RWPE2 (cell line): Measurements from ENCODE around the gene SLIT3.

Experiments used
- ATAC-seq: fragments of 200-7000 bp; cut with Tn5 transposase; 3 replicates; pipeline ENCODE4 v1.9.1; 2021; ENCODE audit warnings: low read depth
- DNase-seq: peaks from one replicate; pipeline ENCODE4 v3.0.0-alpha.2; 2020; ENCODE audit warnings: low spot score
- H3K27ac ChIP-seq: fragments of 450-650 bp; 2 replicates; pipeline ENCODE4 v1.5.1; 2017; ENCODE audit warnings: mild to moderate bottlenecking; ENCODE audit not compliant: poor library complexity, severe bottlenecking
- H3K27me3 ChIP-seq: fragments of 250-450 bp; sonication (Bioruptor Pico); 2 replicates; pipeline ENCODE4 v1.5.1; 2021; ENCODE audit warnings: mild to moderate bottlenecking, moderate library complexity; ENCODE audit not compliant: insufficient read depth, poor library complexity, severe bottlenecking
- H3K36me3 ChIP-seq: fragments of 250-450 bp; sonication (Bioruptor Pico); 2 replicates; pipeline ENCODE4 v1.5.1; 2020; ENCODE audit warnings: low read depth, mild to moderate bottlenecking, moderate library complexity
- H3K4me1 ChIP-seq: fragments of 250-450 bp; sonication (Bioruptor Pico); 2 replicates; pipeline ENCODE4 v1.5.1; 2021; ENCODE audit warnings: mild to moderate bottlenecking, moderate library complexity; ENCODE audit not compliant: insufficient read depth, poor library complexity, severe bottlenecking
- H3K4me3 ChIP-seq: fragments of 250-450 bp; sonication (Bioruptor Pico); 2 replicates; pipeline ENCODE4 v1.5.1; 2021; ENCODE audit warnings: mild to moderate bottlenecking, moderate library complexity; ENCODE audit not compliant: severe bottlenecking
- H3K9me3 ChIP-seq: fragments of 250-450 bp; sonication (Bioruptor Pico); 2 replicates; pipeline ENCODE4 v1.5.1; 2021; ENCODE audit warnings: mild to moderate bottlenecking, moderate library complexity; ENCODE audit not compliant: severe bottlenecking
- TF ChIP-seq, protein P1 (sequence below): fragments of 450-650 bp; IDR thresholded peaks from one replicate; pipeline ENCODE4 v1.5.1; 2017; ENCODE audit warnings: mild to moderate bottlenecking, moderate library complexity; ENCODE audit not compliant: poor library complexity, severe bottlenecking

SLIT3 gene

DNA sequence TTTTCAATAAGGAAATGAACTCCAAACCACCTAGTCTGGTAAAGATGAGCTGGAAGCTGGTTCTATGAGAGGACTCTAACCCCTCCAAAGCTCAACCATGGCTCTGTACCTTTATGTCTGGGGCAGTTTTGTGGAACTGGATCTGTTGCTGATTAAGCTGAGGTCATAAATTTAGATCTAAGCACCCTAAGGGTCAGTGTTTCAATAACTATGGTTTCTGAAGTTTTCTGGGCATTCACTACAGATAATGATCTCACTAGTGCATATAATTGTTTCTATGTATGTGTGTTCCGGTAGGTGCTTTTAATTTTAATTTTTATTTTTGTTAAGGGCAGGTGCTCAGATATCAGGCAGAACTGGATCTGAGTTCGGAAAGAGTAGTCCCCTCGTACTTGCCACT, 463.1 kb downstream of the SLIT3 start:
- Histone ChIP-seq H3K4me3 (no peak overlapping the region), H3K36me3 (no peaks in the 10 kb centered on the region), H3K4me1 (no peaks in the 10 kb centered on the region), H3K9me3 (no peaks in the 10 kb centered on the region), H3K27ac (no peak overlapping the region), H3K27me3 (peaks cover 6% of the 10 kb centered on the region)
- ATAC-seq (no peak), DNase-seq (no peak)
- TF ChIP-seq, protein P1, sequence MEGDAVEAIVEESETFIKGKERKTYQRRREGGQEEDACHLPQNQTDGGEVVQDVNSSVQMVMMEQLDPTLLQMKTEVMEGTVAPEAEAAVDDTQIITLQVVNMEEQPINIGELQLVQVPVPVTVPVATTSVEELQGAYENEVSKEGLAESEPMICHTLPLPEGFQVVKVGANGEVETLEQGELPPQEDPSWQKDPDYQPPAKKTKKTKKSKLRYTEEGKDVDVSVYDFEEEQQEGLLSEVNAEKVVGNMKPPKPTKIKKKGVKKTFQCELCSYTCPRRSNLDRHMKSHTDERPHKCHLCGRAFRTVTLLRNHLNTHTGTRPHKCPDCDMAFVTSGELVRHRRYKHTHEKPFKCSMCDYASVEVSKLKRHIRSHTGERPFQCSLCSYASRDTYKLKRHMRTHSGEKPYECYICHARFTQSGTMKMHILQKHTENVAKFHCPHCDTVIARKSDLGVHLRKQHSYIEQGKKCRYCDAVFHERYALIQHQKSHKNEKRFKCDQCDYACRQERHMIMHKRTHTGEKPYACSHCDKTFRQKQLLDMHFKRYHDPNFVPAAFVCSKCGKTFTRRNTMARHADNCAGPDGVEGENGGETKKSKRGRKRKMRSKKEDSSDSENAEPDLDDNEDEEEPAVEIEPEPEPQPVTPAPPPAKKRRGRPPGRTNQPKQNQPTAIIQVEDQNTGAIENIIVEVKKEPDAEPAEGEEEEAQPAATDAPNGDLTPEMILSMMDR, result no peak

DNA sequence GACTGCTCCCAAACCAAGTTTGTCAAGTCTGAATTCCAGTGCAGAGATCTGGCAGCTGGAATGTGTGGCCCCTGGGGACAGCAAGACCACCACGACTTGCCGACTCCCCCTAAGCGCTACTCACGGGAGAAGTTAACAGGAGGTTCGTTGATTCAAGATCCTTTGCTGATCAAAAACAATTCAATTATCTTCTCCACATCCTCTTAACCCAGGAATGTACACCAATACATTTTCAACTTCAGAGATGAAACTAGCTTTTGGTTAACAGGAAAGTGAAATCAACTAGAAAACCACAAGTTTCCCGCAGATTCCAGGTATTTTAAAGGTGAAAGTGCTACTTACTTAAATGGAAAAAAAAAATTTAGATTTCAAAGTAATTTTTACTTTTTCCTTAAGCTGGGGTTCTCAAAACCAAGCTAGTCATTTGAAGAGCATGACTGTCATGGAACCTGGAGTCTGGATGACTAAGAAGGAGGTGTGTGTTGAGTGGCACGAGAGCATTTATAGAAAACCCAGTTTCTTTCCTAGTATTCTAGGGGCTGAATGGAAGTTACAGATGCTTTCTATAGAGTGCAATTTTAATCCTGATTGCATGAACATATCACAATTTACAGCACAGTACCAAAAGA, 464.2 kb downstream of the SLIT3 start:
- Histone ChIP-seq H3K36me3 (no peaks in the 10 kb centered on the region), H3K27me3 (peaks cover 6% of the 10 kb centered on the region), H3K9me3 (no peaks in the 10 kb centered on the region), H3K4me3 (no peak overlapping the region), H3K27ac (no peak overlapping the region), H3K4me1 (no peaks in the 10 kb centered on the region)
- ATAC-seq (no peak; the same call in 2 of the 3 replicates), DNase-seq (no peak)
- TF ChIP-seq, protein P1, result no peak

DNA sequence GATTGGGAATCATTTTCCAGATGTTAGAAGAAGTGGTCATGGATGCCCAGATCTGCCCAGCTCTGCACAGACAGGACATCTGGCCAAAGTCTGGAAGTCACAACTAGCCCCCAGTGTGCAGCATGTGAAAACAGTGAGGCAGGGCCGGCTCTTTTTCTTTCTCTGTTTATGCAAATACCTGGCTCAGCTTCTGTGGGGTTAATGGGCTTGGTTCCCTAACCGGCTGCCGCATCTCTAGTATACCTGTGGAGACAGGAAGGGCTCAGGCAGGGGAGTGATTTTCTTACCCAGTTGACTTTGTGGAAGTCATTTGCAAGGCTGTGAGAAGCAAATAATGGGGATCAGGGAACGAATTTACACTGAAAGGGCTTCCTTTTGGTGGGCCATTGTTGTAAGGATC, 467.0 kb downstream of the SLIT3 start:
- no peaks in the 10 kb centered on the region for H3K9me3 ChIP-seq

DNA sequence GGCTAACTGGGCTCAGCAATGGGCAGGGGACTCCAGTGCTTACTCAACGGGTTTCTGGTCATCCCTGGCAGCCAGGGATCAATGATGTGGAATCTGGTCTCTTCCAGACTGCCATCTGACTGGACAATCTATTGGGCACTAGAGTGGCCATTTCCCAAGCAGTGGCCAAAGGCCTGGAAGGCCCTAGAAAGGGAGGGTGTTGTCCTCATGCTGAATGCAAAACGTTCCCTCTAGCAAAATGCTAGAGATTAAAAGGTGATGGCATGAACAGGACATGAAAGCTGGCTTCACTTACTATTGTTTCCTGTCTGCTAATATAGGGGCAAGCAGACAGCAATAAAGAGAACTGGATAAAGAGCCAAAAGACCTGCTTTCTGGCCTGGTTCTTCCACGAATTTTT, 467.6 kb downstream of the SLIT3 start:
- Histone ChIP-seq H3K4me1 (no peaks in the 10 kb centered on the region), H3K27me3 (peaks cover 6% of the 10 kb centered on the region), H3K9me3 (no peaks in the 10 kb centered on the region), H3K36me3 (no peaks in the 10 kb centered on the region), H3K27ac (no peak overlapping the region), H3K4me3 (no peak overlapping the region)
- no peak for DNase-seq
- no peak for ATAC-seq
- TF ChIP-seq, protein P1, result no peak

More for the DNA sequence above, 467.0 kb downstream of the SLIT3 start:
- peaks cover 6% of the 10 kb centered on the region for H3K27me3 ChIP-seq
- H3K4me1 ChIP-seq, result no peaks in the 10 kb centered on the region
- no peak overlapping the region for H3K27ac ChIP-seq
- DNase-seq (no peak), ATAC-seq (no peak)
- TF ChIP-seq, protein P1, result no peak
- H3K4me3 ChIP-seq, result no peak overlapping the region
- H3K36me3 ChIP-seq, result no peaks in the 10 kb centered on the region

DNA sequence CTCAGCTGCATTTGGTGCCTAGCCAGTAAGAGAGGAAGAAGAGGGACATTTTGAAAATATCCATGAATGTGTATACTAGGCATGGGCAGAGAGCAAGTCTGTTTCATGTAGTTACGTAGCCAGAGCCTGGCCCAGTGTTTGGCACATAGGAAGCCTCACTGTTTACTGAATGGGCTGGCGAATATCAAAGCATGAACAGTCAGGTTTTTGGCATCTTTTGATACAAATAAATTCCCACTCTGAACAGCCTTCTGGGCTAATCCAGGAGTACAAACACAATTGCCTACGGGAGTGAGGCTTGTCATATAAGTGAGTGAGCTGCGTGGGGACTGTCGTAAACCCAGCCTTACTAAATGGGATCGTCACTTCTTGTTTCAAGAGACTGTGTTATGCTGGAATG, 468.6 kb downstream of the SLIT3 start:
- TF ChIP-seq, protein P1, result no peak
- Histone ChIP-seq H3K27me3 (peaks cover 6% of the 10 kb centered on the region), H3K27ac (no peak overlapping the region), H3K4me1 (no peaks in the 10 kb centered on the region), H3K9me3 (no peaks in the 10 kb centered on the region), H3K4me3 (no peak overlapping the region), H3K36me3 (no peaks in the 10 kb centered on the region)
- DNase-seq (no peak), ATAC-seq (no peak)
